Measurements from ENCODE around the gene CHDH. TPM values are rescaled to one million over a fixed set of nuclear protein-coding genes. Genes with fewer than 3 reads are reported as not detected.
A peak's percentile ranks its signal among the peaks of the same experiment; 100 is the strongest.

Gene CHDH
- total RNA-seq, 8 experiments from 2014 or later: 0.27 to 2.8 (median 0.56) TPM

DNA sequence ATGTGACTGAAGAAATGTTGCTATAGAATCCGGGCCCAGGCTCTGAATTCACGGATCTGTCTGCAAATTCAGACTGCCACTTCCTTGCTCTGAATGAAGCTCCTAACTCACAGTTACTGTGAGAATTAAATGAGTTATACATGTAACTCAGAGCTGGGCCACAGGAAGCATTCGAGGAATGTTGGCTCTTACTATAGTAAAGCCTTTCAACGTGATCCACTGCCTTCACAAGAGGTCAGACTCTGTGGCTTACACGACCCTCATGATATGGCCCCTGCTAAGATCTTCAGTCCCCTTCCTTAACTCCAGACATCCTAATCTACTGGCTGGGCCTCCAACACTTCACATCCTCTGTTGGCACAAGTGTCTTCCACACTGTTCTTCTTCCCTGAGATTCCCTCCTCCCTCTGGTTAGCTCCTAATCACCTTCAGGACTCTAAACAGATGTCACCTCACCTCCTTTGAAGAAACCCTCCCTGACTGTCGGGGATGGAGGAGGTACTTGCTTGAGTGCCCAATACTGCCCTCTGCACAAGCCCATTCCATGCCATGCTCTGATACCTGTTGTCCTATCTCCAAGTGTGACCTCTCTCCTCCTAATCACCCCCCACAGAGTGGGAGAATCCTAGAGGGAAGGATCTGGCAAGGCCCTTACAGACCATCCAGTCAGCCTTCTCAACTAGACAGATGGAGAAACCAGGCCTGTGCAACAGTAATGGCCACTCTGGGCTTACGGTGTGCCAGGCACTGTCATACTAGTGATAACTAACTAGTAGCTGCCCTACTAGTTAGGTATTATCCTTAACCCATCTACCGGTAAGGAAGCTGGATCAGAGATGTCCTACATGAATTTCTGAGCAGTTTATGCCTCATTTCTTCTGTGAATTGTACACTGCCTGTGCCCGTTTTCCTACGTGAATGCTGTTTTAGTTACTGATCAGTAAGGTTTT is 34.5 kb upstream of the CHDH start:
- H3K4me1 ChIP-seq (replicated peaks in 1 of 2): peaks cover 7 to 9% of the 10 kb centered on the region in 2 donors
- peak overlapping the region; percentile 62 to 96 (median 88) for H3K4me3 ChIP-seq
- WGBS, 10 experiments: 0 to 100% (median 58%) methylated on average over 1 to 8 of the region's 10 CpGs
- ATAC-seq (replicated peaks in 6 of 8): no peak
- in situ Hi-C loops (cut with MboI; ENCODE audit: low pct_unique_long_range_greater_than_20kb in 2 of 9, low sequenced_read_pairs in 9 of 9, unreplicated experiment in 9 of 9): no loop called here
- no peak overlapping the region for H3K27ac ChIP-seq

GRCh38 chr3:53865732-53866499 is 19.7 kb upstream of the CHDH start:
- WGBS, 10 experiments: 60 to 100% (median 96%) methylated on average over 1 to 5 of the region's 5 CpGs; no CpG with 5 or more reads in 2 of the 10 experiments
- Histone ChIP-seq H3K27ac (no peak overlapping the region), H3K4me3 (no peak overlapping the region), H3K4me1 (replicated peaks in 1 of 2) (no peaks in the 10 kb centered on the region)
- in situ Hi-C loops (cut with MboI; ENCODE audit: low pct_unique_long_range_greater_than_20kb in 2 of 9, low sequenced_read_pairs in 9 of 9, unreplicated experiment in 9 of 9): no loop called here
- ATAC-seq (replicated peaks in 6 of 8): no peak

GRCh38 chr3:53863145-53863544 is 16.9 kb upstream of the CHDH start:
- in situ Hi-C loops (cut with MboI; ENCODE audit: low pct_unique_long_range_greater_than_20kb in 2 of 9, low sequenced_read_pairs in 9 of 9, unreplicated experiment in 9 of 9): no loop called here
- 60 to 86% (median 67%) methylated on average over 1 of the region's 1 CpG; no CpG with 5 or more reads in 7 of the 10 experiments for WGBS, 10 experiments

DNA sequence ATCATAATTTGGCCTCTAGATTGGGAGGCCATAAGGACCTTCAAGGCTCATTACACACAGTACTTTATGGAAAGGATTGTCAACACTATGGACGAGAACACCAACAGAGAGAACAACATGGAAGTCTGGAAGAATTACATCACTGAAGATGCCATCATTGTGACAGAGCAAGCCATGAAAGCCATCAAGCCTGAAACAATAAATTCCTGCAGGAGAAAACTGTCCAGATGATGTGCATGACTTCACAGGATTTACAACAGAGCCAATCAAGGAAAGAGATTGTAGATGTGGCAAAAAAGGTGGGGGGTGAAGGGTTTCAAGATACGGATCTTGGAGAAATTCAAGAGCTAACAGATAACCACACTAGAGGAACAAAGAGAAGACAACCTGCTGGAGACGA is 16.0 kb upstream of the CHDH start:
- WGBS, 10 experiments: 70 to 100% (median 92%) methylated on average over 1 to 3 of the region's 3 CpGs; no CpG with 5 or more reads in 1 of the 10 experiments
- in situ Hi-C loops (cut with MboI; ENCODE audit: low pct_unique_long_range_greater_than_20kb in 2 of 9, low sequenced_read_pairs in 9 of 9, unreplicated experiment in 9 of 9): no loop called here

More at GRCh38 chr3:53863145-53863544, 16.9 kb upstream of the CHDH start:
- Histone ChIP-seq H3K27ac (no peak overlapping the region), H3K4me1 (replicated peaks in 1 of 2) (no peaks in the 10 kb centered on the region), H3K4me3 (no peak overlapping the region)
- peak in 3 of 8 experiments; percentile 95 to 98 (median 96) for ATAC-seq (replicated peaks in 6 of 8)

DNA sequence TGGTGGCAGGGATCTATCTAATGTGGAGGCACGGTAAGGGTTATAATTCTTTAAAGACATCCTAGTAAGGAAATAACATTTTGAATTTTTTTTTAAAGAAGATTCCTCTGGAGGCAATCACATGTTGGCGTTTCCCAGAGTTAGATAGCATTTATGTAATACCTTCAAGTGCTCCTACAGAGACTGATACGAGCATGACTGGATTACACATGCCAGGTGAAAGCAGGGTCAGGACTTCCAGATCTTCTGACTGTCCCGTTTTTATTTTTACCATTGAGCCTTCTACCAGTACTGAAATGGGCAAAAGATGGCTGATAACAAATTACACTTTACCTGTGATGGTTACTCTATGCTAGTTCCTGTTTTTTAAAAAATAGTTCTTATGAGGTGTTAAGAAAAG is 14.0 kb upstream of the CHDH start:
- in situ Hi-C loops (cut with MboI; ENCODE audit: low pct_unique_long_range_greater_than_20kb in 2 of 9, low sequenced_read_pairs in 9 of 9, unreplicated experiment in 9 of 9): no loop called here
- ATAC-seq (replicated peaks in 6 of 8): no peak
- no peaks in the 10 kb centered on the region for H3K4me1 ChIP-seq (replicated peaks in 1 of 2)
- H3K27ac ChIP-seq: no peak overlapping the region
- WGBS, 10 experiments: 6 to 100% (median 87%) methylated on average over 1 to 4 of the region's 4 CpGs
- H3K4me3 ChIP-seq: no peak overlapping the region

More for the DNA sequence above, 16.0 kb upstream of the CHDH start:
- no peak for ATAC-seq (replicated peaks in 6 of 8)
- H3K27ac ChIP-seq: no peak overlapping the region
- H3K4me1 ChIP-seq (replicated peaks in 1 of 2): no peaks in the 10 kb centered on the region
- H3K4me3 ChIP-seq: no peak overlapping the region

GRCh38 chr3:53859178-53859577 is 13.0 kb upstream of the CHDH start:
- no peak overlapping the region for H3K4me3 ChIP-seq
- no peaks in the 10 kb centered on the region for H3K4me1 ChIP-seq (replicated peaks in 1 of 2)
- H3K27ac ChIP-seq: no peak overlapping the region
- in situ Hi-C loops (cut with MboI; ENCODE audit: low pct_unique_long_range_greater_than_20kb in 2 of 9, low sequenced_read_pairs in 9 of 9, unreplicated experiment in 9 of 9): no loop called here
- peak in 1 of 8 experiments; percentile 22 for ATAC-seq (replicated peaks in 6 of 8)
- WGBS, 10 experiments: 80 to 95% (median 92%) methylated on average over 2 to 5 of the region's 6 CpGs; no CpG with 5 or more reads in 3 of the 10 experiments

GRCh38 chr3:53858096-53858741 is 12.0 kb upstream of the CHDH start:
- no peak for ATAC-seq (replicated peaks in 6 of 8)
- H3K4me3 ChIP-seq: no peak overlapping the region
- H3K4me1 ChIP-seq (replicated peaks in 1 of 2): no peaks in the 10 kb centered on the region
- in situ Hi-C loops (cut with MboI; ENCODE audit: low pct_unique_long_range_greater_than_20kb in 2 of 9, low sequenced_read_pairs in 9 of 9, unreplicated experiment in 9 of 9): no loop called here
- no peak overlapping the region for H3K27ac ChIP-seq
- WGBS, 10 experiments: 70 to 100% (median 83%) methylated on average over 2 to 4 of the region's 7 CpGs; no CpG with 5 or more reads in 4 of the 10 experiments

DNA sequence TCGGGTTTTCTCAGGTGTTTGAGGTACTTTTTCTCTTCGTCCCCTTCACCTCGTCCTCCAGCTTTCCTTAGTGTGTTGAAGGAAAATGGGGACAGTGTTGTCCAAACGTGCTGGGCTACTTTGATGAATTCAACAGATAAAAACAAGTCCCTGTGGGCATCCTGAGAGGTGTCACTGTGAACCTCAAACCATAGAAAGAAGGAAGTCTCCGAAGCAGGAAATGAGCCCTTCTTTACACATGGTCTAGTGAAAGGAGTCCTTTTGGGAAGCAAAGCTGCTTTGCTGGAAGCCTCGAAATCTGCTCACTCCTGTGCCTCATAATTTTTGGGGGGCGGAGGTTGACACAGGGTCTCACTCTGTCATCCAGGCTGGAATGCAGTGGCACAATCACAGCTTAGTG is 10.7 kb upstream of the CHDH start:
- no peak overlapping the region for H3K4me3 ChIP-seq
- H3K27ac ChIP-seq: no peak overlapping the region
- H3K4me1 ChIP-seq (replicated peaks in 1 of 2): no peaks in the 10 kb centered on the region
- 65 to 90% (median 79%) methylated on average over 1 to 6 of the region's 7 CpGs; no CpG with 5 or more reads in 4 of the 10 experiments for WGBS, 10 experiments
- ATAC-seq (replicated peaks in 6 of 8): no peak
- in situ Hi-C loops (cut with MboI; ENCODE audit: low pct_unique_long_range_greater_than_20kb in 2 of 9, low sequenced_read_pairs in 9 of 9, unreplicated experiment in 9 of 9): no loop called here

DNA sequence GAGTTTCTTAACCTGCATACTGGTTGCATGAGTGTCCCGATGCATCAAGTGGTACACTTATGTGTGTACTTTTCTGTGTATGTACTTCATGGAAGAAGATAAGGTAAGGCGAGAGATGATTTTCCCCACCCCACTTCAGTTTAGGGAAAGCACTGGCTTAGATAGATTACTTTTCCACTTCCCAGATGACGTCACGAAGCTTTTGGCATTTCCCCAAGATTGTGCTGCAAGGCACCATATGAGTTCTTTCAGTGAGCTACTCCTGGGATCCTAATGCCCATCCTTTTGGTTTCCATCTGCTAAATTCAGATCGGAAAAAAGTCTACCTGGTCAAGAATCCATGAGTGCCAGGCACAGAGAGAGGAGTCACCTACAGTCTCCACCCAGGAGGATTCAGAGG is 4.7 kb upstream of the CHDH start:
- Histone ChIP-seq H3K4me3 (no peak overlapping the region), H3K27ac (no peak overlapping the region), H3K4me1 (replicated peaks in 1 of 2) (no peaks in the 10 kb centered on the region)
- 20 to 100% (median 93%) methylated on average over 1 to 5 of the region's 5 CpGs; no CpG with 5 or more reads in 3 of the 10 experiments for WGBS, 10 experiments
- ATAC-seq (replicated peaks in 6 of 8): no peak
- in situ Hi-C loops (cut with MboI; ENCODE audit: low pct_unique_long_range_greater_than_20kb in 2 of 9, low sequenced_read_pairs in 9 of 9, unreplicated experiment in 9 of 9): no loop called here

DNA sequence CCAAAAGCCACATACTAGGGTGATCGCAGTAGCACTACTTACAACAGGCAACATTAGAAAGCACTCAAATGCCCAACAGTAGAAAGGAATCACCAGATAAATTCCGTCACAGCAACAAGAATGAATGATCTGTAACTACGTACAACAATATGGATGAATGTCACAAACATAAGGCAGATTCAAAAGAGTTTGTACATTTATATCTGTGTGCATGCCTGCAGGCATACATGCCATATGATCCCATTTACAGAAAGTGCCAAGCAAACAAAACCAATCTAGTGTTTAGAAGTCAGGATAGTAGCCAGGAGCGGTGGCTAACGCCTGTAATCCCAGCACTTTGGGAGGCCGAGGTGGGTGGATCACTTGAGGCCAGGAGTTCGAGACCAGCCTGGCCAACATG is 3.7 kb upstream of the CHDH start:
- WGBS, 10 experiments: 20 to 100% (median 85%) methylated on average over 1 to 6 of the region's 7 CpGs; no CpG with 5 or more reads in 1 of the 10 experiments
- no peaks in the 10 kb centered on the region for H3K4me1 ChIP-seq (replicated peaks in 1 of 2)
- ATAC-seq (replicated peaks in 6 of 8): peak in 1 of 8 experiments; percentile 1
- H3K4me3 ChIP-seq: no peak overlapping the region
- in situ Hi-C loops (cut with MboI; ENCODE audit: low pct_unique_long_range_greater_than_20kb in 2 of 9, low sequenced_read_pairs in 9 of 9, unreplicated experiment in 9 of 9): no loop called here
- no peak overlapping the region for H3K27ac ChIP-seq

GRCh38 chr3:53846851-53847155 is 584 bp upstream of the CHDH start:
- peak overlapping the region in 3 of 5 donors; percentile 34 to 40 (median 39) for H3K4me3 ChIP-seq
- WGBS, 10 experiments: 35 to 90% (median 50%) methylated on average over 1 to 10 of the region's 10 CpGs; no CpG with 5 or more reads in 2 of the 10 experiments
- in situ Hi-C loops (cut with MboI; ENCODE audit: low pct_unique_long_range_greater_than_20kb in 2 of 9, low sequenced_read_pairs in 9 of 9, unreplicated experiment in 9 of 9): no loop called here
- no peak overlapping the region for H3K27ac ChIP-seq
- peaks cover 0 to 12% of the 10 kb centered on the region in 2 donors for H3K4me1 ChIP-seq (replicated peaks in 1 of 2)
- no peak for ATAC-seq (replicated peaks in 6 of 8)

GRCh38 chr3:53845881-53846133 is 412 bp downstream of the CHDH start:
- H3K4me1 ChIP-seq (replicated peaks in 1 of 2): peaks cover 0 to 12% of the 10 kb centered on the region in 2 donors
- peak overlapping the region; percentile 34 to 40 (median 38) for H3K4me3 ChIP-seq
- in situ Hi-C loops (cut with MboI; ENCODE audit: low pct_unique_long_range_greater_than_20kb in 2 of 9, low sequenced_read_pairs in 9 of 9, unreplicated experiment in 9 of 9): no loop called here
- H3K27ac ChIP-seq: no peak overlapping the region
- 0% methylated on average over 3 to 4 of the region's 34 CpGs; no CpG with 5 or more reads in 7 of the 10 experiments for WGBS, 10 experiments
- peak in 1 of 8 experiments; percentile 52 for ATAC-seq (replicated peaks in 6 of 8)
